Measurements from ENCODE around the gene SLC2A13. TPM values are rescaled to one million over a fixed set of nuclear protein-coding genes. Genes with fewer than 3 reads are reported as not detected.

Gene SLC2A13
- total and polyA plus RNA-seq, 10 of the 15 experiments (the other 5 are each of a cell fraction or from before 2014, with no cell fraction given) = 0.05 to 3.7 (median 0.25) TPM

DNA sequence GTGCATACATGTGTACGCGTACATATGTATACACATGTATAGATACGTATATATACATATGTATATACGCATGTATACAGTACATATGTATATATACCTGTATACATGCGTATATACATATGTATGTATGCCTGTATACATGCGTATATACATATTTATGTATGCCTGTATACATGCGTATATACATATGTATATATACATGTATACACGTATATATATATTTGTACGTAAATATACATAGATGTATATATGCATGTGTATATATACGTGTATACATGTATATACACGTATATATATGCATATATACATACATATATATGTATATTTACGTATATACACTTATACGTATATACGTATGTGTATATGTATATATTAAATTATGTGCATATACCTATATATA, 392.3 kb downstream of the SLC2A13 start:
- ChIA-PET CTCF (no interaction called here), SMC1A (ENCODE audit: uncharacterized antibody, unreplicated experiment) (no interaction called here), POLR2A (no interaction called here), RAD21 (ENCODE audit: unreplicated experiment) (no interaction called here)
- in situ Hi-C loops (cut with MboI) (no loop called here), intact Hi-C loops (cut with micrococcal nuclease; ENCODE audit: unreplicated experiment) (no loop called here)
- no peaks in the 10 kb centered on the region for H3K27me3 ChIP-seq (replicated peaks in 1 of 2; ENCODE audit: control insufficient read depth in 2 of 2, insufficient read depth in 2 of 2, low read length in 1 of 2)
- WGBS (ENCODE audit: insufficient coverage, insufficient replicate concordance, low lambda C conversion rate, missing lambda C conversion rate) = 89% methylated on average over 13 of the region's 14 CpGs
- H3K4me3 ChIP-seq = no peak overlapping the region
- no peak overlapping the region for H3K4me2 ChIP-seq (ENCODE audit: control insufficient read depth, insufficient read depth)
- no peaks in the 10 kb centered on the region for H3K4me1 ChIP-seq (ENCODE audit: control insufficient read depth, insufficient read depth, low read length)
- H3K36me3 ChIP-seq (ENCODE audit: control insufficient read depth in 2 of 2, insufficient read depth in 2 of 2, low read length in 1 of 2) = no peaks in the 10 kb centered on the region
- H3K9me3 ChIP-seq (replicated peaks; ENCODE audit: control insufficient read depth, insufficient read depth, low read length) = no peaks in the 10 kb centered on the region
- no peak overlapping the region for H2AFZ ChIP-seq (ENCODE audit: control insufficient read depth, low read depth, low read length)
- BruUV-seq (replicated peaks) = no TSS peak
- DNase-seq (ENCODE audit: low read depth, low spot score) = no peak
- no peak for ATAC-seq
- no peaks in the 10 kb centered on the region for H3K79me2 ChIP-seq (ENCODE audit: control insufficient read depth, insufficient read depth, low read length)
- no peak for FAIRE-seq
- no peak overlapping the region for H3K27ac ChIP-seq (ENCODE audit: control insufficient read depth, insufficient read depth)
- H4K20me1 ChIP-seq (ENCODE audit: control insufficient read depth, insufficient read depth) = no peaks in the 10 kb centered on the region
- no peak overlapping the region for H3K9ac ChIP-seq (ENCODE audit: control insufficient read depth, insufficient read depth, low read length)
- TF ChIP-seq GATAD2B (conservative IDR thresholded peaks at IDR 0.05; ENCODE audit: low read depth) (no peak), TCF12 (IDR thresholded peaks at IDR 0.05; ENCODE audit: low read depth, low read length) (no peak), CEBPB (IDR thresholded peaks at IDR 0.05; ENCODE audit: borderline replicate concordance in 1 of 2, low read depth in 2 of 2, low read length in 2 of 2) (no peak), NR2C2 (IDR thresholded peaks at IDR 0.05; ENCODE audit: borderline replicate concordance, control insufficient read depth, insufficient read length, low read depth) (no peak), EED (IDR thresholded peaks at IDR 0.05; ENCODE audit: low read depth) (no peak), IRF4 (IDR thresholded peaks at IDR 0.05; ENCODE audit: low read depth, low read length) (no peak), ETV6 (conservative IDR thresholded peaks at IDR 0.05 in 1 of 2, IDR thresholded peaks at IDR 0.05 in 1 of 2; ENCODE audit: borderline replicate concordance in 1 of 2, low read depth in 1 of 2) (no peak)
- TF ChIP-seq, protein P1, sequence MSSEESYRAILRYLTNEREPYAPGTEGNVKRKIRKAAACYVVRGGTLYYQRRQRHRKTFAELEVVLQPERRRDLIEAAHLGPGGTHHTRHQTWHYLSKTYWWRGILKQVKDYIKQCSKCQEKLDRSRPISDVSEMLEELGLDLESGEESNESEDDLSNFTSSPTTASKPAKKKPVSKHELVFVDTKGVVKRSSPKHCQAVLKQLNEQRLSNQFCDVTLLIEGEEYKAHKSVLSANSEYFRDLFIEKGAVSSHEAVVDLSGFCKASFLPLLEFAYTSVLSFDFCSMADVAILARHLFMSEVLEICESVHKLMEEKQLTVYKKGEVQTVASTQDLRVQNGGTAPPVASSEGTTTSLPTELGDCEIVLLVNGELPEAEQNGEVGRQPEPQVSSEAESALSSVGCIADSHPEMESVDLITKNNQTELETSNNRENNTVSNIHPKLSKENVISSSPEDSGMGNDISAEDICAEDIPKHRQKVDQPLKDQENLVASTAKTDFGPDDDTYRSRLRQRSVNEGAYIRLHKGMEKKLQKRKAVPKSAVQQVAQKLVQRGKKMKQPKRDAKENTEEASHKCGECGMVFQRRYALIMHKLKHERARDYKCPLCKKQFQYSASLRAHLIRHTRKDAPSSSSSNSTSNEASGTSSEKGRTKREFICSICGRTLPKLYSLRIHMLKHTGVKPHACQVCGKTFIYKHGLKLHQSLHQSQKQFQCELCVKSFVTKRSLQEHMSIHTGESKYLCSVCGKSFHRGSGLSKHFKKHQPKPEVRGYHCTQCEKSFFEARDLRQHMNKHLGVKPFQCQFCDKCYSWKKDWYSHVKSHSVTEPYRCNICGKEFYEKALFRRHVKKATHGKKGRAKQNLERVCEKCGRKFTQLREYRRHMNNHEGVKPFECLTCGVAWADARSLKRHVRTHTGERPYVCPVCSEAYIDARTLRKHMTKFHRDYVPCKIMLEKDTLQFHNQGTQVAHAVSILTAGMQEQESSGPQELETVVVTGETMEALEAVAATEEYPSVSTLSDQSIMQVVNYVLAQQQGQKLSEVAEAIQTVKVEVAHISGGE (CRISPR knock-in tag; IDR thresholded peaks at IDR 0.05) = no peak
- TF ChIP-seq, protein P2, sequence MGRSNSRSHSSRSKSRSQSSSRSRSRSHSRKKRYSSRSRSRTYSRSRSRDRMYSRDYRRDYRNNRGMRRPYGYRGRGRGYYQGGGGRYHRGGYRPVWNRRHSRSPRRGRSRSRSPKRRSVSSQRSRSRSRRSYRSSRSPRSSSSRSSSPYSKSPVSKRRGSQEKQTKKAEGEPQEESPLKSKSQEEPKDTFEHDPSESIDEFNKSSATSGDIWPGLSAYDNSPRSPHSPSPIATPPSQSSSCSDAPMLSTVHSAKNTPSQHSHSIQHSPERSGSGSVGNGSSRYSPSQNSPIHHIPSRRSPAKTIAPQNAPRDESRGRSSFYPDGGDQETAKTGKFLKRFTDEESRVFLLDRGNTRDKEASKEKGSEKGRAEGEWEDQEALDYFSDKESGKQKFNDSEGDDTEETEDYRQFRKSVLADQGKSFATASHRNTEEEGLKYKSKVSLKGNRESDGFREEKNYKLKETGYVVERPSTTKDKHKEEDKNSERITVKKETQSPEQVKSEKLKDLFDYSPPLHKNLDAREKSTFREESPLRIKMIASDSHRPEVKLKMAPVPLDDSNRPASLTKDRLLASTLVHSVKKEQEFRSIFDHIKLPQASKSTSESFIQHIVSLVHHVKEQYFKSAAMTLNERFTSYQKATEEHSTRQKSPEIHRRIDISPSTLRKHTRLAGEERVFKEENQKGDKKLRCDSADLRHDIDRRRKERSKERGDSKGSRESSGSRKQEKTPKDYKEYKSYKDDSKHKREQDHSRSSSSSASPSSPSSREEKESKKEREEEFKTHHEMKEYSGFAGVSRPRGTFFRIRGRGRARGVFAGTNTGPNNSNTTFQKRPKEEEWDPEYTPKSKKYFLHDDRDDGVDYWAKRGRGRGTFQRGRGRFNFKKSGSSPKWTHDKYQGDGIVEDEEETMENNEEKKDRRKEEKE (IDR thresholded peaks at IDR 0.05) = no peak
- TF ChIP-seq, protein P3, sequence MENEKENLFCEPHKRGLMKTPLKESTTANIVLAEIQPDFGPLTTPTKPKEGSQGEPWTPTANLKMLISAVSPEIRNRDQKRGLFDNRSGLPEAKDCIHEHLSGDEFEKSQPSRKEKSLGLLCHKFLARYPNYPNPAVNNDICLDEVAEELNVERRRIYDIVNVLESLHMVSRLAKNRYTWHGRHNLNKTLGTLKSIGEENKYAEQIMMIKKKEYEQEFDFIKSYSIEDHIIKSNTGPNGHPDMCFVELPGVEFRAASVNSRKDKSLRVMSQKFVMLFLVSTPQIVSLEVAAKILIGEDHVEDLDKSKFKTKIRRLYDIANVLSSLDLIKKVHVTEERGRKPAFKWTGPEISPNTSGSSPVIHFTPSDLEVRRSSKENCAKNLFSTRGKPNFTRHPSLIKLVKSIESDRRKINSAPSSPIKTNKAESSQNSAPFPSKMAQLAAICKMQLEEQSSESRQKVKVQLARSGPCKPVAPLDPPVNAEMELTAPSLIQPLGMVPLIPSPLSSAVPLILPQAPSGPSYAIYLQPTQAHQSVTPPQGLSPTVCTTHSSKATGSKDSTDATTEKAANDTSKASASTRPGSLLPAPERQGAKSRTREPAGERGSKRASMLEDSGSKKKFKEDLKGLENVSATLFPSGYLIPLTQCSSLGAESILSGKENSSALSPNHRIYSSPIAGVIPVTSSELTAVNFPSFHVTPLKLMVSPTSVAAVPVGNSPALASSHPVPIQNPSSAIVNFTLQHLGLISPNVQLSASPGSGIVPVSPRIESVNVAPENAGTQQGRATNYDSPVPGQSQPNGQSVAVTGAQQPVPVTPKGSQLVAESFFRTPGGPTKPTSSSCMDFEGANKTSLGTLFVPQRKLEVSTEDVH (IDR thresholded peaks at IDR 0.05; ENCODE audit: low read depth, partially characterized antibody) = no peak
- TF ChIP-seq, protein P4, sequence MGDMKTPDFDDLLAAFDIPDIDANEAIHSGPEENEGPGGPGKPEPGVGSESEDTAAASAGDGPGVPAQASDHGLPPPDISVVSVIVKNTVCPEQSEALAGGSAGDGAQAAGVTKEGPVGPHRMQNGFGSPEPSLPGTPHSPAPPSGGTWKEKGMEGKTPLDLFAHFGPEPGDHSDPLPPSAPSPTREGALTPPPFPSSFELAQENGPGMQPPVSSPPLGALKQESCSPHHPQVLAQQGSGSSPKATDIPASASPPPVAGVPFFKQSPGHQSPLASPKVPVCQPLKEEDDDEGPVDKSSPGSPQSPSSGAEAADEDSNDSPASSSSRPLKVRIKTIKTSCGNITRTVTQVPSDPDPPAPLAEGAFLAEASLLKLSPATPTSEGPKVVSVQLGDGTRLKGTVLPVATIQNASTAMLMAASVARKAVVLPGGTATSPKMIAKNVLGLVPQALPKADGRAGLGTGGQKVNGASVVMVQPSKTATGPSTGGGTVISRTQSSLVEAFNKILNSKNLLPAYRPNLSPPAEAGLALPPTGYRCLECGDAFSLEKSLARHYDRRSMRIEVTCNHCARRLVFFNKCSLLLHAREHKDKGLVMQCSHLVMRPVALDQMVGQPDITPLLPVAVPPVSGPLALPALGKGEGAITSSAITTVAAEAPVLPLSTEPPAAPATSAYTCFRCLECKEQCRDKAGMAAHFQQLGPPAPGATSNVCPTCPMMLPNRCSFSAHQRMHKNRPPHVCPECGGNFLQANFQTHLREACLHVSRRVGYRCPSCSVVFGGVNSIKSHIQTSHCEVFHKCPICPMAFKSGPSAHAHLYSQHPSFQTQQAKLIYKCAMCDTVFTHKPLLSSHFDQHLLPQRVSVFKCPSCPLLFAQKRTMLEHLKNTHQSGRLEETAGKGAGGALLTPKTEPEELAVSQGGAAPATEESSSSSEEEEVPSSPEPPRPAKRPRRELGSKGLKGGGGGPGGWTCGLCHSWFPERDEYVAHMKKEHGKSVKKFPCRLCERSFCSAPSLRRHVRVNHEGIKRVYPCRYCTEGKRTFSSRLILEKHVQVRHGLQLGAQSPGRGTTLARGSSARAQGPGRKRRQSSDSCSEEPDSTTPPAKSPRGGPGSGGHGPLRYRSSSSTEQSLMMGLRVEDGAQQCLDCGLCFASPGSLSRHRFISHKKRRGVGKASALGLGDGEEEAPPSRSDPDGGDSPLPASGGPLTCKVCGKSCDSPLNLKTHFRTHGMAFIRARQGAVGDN (IDR thresholded peaks at IDR 0.05) = no peak

All from GM12878 (cell line).